DND-41 (cell line): Measurements from ENCODE around the gene PPP1R36.

Experiments used
- ATAC-seq: fragments of 200-7000 bp; cut with Tn5 transposase; 3 replicates; pipeline ENCODE4 v1.9.1; 2021; ENCODE audit warnings: low read depth; ENCODE audit not compliant: insufficient read depth
- DNase-seq: peaks from one replicate; pipeline ENCODE4 v3.0.0-alpha.2; 2020
- H2AFZ ChIP-seq: 2 replicates; pipeline ENCODE4 v1.6.0; 2012; ENCODE audit warnings: low read depth, low read length
- H3K27ac ChIP-seq: 2 replicates; pipeline ENCODE4 v1.5.1; 2012; ENCODE audit warnings: low read length, inconsistent platforms
- H3K27me3 ChIP-seq: fragments of 200-600 bp; sonication (generic); 2 replicates; pipeline ENCODE4 v1.6.0; 2012; ENCODE audit warnings: low read length, mild to moderate bottlenecking, inconsistent platforms; ENCODE audit not compliant: insufficient read depth, poor library complexity
- H3K36me3 ChIP-seq: 2 replicates; pipeline ENCODE4 v1.5.1; 2012; ENCODE audit warnings: low read length, inconsistent platforms; ENCODE audit not compliant: insufficient read depth
- H3K4me1 ChIP-seq: 2 replicates; pipeline ENCODE4 v1.5.1; 2012; ENCODE audit warnings: mild to moderate bottlenecking, low read length; ENCODE audit not compliant: insufficient read depth
- H3K4me2 ChIP-seq: 2 replicates; pipeline ENCODE4 v1.6.0; 2012; ENCODE audit warnings: mild to moderate bottlenecking, moderate library complexity, low read length, inconsistent platforms; ENCODE audit not compliant: insufficient read depth
- H3K4me3 ChIP-seq, 2 experiments: fragments of 200-600 bp in 1 of 2; shearing (Covaris generic) in 1 of 2; 2 replicates each; pipeline ENCODE4 v1.5.1; 2012 to 2016; ENCODE audit warnings: inconsistent platforms in 2 of 2, low read length in 2 of 2, mild to moderate bottlenecking in 2 of 2, low read depth in 1 of 2, moderate library complexity in 1 of 2
- H3K79me2 ChIP-seq: 2 replicates; pipeline ENCODE4 v1.6.0; 2012; ENCODE audit warnings: low read length, inconsistent platforms; ENCODE audit not compliant: insufficient read depth
- H3K9ac ChIP-seq: 2 replicates; pipeline ENCODE4 v1.6.0; 2012; ENCODE audit warnings: low read depth, mild to moderate bottlenecking, inconsistent platforms, low read length, moderate library complexity
- H3K9me3 ChIP-seq: 2 replicates; pipeline ENCODE4 v1.5.1; 2012; ENCODE audit warnings: low read length, moderate library complexity, mild to moderate bottlenecking, inconsistent platforms; ENCODE audit not compliant: insufficient read depth, severe bottlenecking
- H4K20me1 ChIP-seq: 2 replicates; pipeline ENCODE4 v1.6.0; 2012; ENCODE audit warnings: low read length; ENCODE audit not compliant: insufficient read depth
- CTCF ChIP-seq: IDR thresholded peaks from 2 replicates; pipeline ENCODE4 v1.5.1; 2012; ENCODE audit warnings: borderline replicate concordance, low read length, moderate library complexity, mild to moderate bottlenecking; ENCODE audit not compliant: poor library complexity, severe bottlenecking; ENCODE audit errors: extremely low read depth
- EZH2 ChIP-seq: IDR thresholded peaks from 3 replicates; pipeline ENCODE4 v1.6.1; 2012; ENCODE audit warnings: borderline replicate concordance, low read depth, mild to moderate bottlenecking, moderate library complexity, low read length, inconsistent platforms; ENCODE audit not compliant: severe bottlenecking

PPP1R36 gene

DNA sequence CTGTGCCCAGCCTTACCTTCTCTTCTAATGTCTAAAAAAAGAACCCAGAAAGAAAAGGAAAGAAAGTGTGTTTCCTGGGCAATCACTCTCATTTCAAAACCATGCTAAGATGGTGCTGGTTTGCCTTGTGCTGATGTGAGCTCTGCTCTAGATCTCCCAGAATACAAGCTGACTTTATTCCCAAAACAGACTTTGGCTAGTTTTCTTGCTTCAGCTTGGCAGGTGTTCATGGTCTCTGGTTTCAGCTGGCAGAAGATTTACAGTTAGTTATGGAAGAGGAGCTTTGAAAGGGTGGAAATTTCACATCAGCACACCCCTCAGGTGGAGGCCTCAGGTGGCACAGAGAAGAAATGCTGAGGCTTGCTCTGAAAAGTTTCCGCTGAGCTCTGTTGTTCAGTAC lies 34.4 kb downstream of the PPP1R36 start:
- Histone ChIP-seq H3K36me3 (no peaks in the 10 kb centered on the region), H3K9me3 (no peaks in the 10 kb centered on the region), H3K4me2 (no peak overlapping the region), H3K27ac (no peak overlapping the region), H3K4me3 (no peak overlapping the region), H2AFZ (no peak overlapping the region), H3K9ac (no peak overlapping the region), H4K20me1 (no peaks in the 10 kb centered on the region), H3K27me3 (no peaks in the 10 kb centered on the region), H3K79me2 (no peaks in the 10 kb centered on the region), H3K4me1 (no peaks in the 10 kb centered on the region)
- ATAC-seq, result no peak
- TF ChIP-seq CTCF (no peak), EZH2 (no peak)
- no peak for DNase-seq

GRCh38 chr14:64591809-64592208 lies 42.0 kb downstream of the PPP1R36 start:
- TF ChIP-seq EZH2 (no peak), CTCF (no peak)
- ATAC-seq, result no peak
- Histone ChIP-seq H3K9me3 (no peaks in the 10 kb centered on the region), H2AFZ (no peak overlapping the region), H3K27me3 (peaks cover 4% of the 10 kb centered on the region), H3K79me2 (no peaks in the 10 kb centered on the region), H3K4me1 (no peaks in the 10 kb centered on the region), H4K20me1 (no peaks in the 10 kb centered on the region; the same call in 1 of the 2 replicates), H3K27ac (no peak overlapping the region), H3K4me2 (no peak overlapping the region), H3K9ac (no peak overlapping the region), H3K36me3 (no peaks in the 10 kb centered on the region), H3K4me3 (no peak overlapping the region)
- DNase-seq, result no peak

DNA sequence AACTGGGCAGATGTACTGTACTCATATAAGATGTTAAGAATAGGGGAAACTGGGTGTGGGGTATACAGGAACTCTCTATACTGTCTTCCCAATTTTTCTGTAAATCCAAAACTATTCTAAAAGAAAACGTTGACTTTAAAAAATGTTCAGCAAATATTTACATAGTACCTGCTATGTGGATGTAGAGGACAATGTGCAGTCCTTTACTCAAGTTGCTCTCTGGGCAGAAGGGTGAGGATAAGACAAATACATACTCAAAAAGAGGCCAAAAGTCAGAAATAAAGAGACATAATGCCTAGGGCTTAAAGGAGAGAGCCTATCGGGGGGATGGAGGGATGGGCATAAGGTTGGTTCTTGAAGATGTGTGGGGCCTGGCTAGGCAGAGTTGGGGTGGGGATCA lies 44.7 kb downstream of the PPP1R36 start:
- DNase-seq, result no peak
- peaks cover 4% of the 10 kb centered on the region for H3K27me3 ChIP-seq
- ATAC-seq, result no peak
- no peaks in the 10 kb centered on the region for H3K79me2 ChIP-seq
- H3K4me3 ChIP-seq, result no peak overlapping the region
- H3K27ac ChIP-seq, result no peak overlapping the region
- no peaks in the 10 kb centered on the region for H3K36me3 ChIP-seq
- H3K4me1 ChIP-seq, result no peaks in the 10 kb centered on the region
- H3K4me2 ChIP-seq, result no peak overlapping the region
- H2AFZ ChIP-seq, result no peak overlapping the region
- no peaks in the 10 kb centered on the region; the same call in 1 of the 2 replicates for H4K20me1 ChIP-seq
- no peak for TF ChIP-seq CTCF
- TF ChIP-seq EZH2, result no peak
- H3K9me3 ChIP-seq, result no peaks in the 10 kb centered on the region
- H3K9ac ChIP-seq, result no peak overlapping the region

DNA sequence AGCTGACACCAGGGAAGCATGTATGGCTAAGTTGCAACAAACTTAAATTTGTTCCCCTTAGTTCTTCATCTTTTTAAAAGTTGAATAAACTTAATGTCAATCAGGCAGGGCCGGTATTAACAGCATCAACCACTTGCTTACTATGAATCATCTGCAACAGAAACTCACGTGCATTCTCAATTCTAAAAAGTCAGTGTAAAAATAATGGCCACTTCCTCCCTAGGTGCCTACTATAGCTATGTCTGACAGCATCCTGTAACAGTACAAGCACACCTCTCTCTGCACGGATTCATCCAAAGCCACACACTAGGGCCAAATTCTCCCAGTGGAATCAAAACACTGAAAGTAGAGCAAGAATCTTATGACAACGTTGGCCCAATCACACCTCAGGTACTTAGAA lies 48.6 kb downstream of the PPP1R36 start:
- Histone ChIP-seq H3K27ac (no peak overlapping the region), H3K9ac (no peak overlapping the region), H3K27me3 (peaks cover 4% of the 10 kb centered on the region), H3K36me3 (no peaks in the 10 kb centered on the region), H3K4me2 (no peak overlapping the region), H2AFZ (no peak overlapping the region), H3K9me3 (no peaks in the 10 kb centered on the region), H3K4me3 (no peak overlapping the region), H4K20me1 (no peaks in the 10 kb centered on the region; the same call in 1 of the 2 replicates), H3K79me2 (no peaks in the 10 kb centered on the region), H3K4me1 (no peaks in the 10 kb centered on the region)
- TF ChIP-seq CTCF (no peak), EZH2 (no peak)
- ATAC-seq, result no peak
- DNase-seq, result no peak
